IMR-90 (cell line): ENCODE data around the gene CRACDL. TPM values are rescaled to one million over a fixed set of nuclear protein-coding genes. Genes with fewer than 3 reads are reported as not detected.

Experiments
- ATAC-seq: fragments of 200-7000 bp; cut with Tn5 transposase; 2 replicates; pipeline ENCODE4 v1.9.1; 2020; ENCODE audit warnings: low read depth, mild to moderate bottlenecking, moderate library complexity
- BruUV-seq: library from RNA; stranded (reverse); fragments of 400-500 nt; replicated peaks from 2 replicates; lab custom pipeline; 2021; lab: Mats Ljungman, UMichigan
- CTCF ChIA-PET: fragments of 300-600 bp; formaldehyde crosslinking; extraction: SDS; loops from one replicate; lab custom pipeline; 2021; ENCODE audit warnings: antibody characterized with exemption; lab: Yijun Ruan, JAX
- POLR2A ChIA-PET: fragments of 300-600 bp; sonication (Branson Sonifier 250); formaldehyde crosslinking; loops from one replicate; lab custom pipeline; 2022; ENCODE audit warnings: antibody characterized with exemption; ENCODE audit not compliant: unreplicated experiment; lab: Charles Lee
- DNase-seq: peaks from one replicate; pipeline ENCODE4 v3.0.0; 2013
- H2AFZ ChIP-seq: replicated peaks from 2 replicates; pipeline ENCODE3; 2013; ENCODE audit warnings: low read length, mild to moderate bottlenecking; ENCODE audit not compliant: poor library complexity
- H2AK5ac ChIP-seq: 2 replicates; pipeline ENCODE4 v1.6.1; 2013; ENCODE audit warnings: low read depth, low read length, inconsistent platforms
- H2AK9ac ChIP-seq: replicated peaks from 2 replicates; pipeline ENCODE3; 2013; ENCODE audit warnings: mild to moderate bottlenecking, low read depth, low read length, moderate library complexity; ENCODE audit not compliant: poor library complexity
- H2BK120ac ChIP-seq: 2 replicates; pipeline ENCODE4 v1.6.1; 2013; ENCODE audit warnings: low read depth, low read length, inconsistent platforms
- H2BK15ac ChIP-seq: 3 replicates; pipeline ENCODE4 v1.6.1; 2013; ENCODE audit warnings: low read depth, low read length, inconsistent platforms
- H2BK20ac ChIP-seq: 2 replicates; pipeline ENCODE4 v1.6.1; 2013; ENCODE audit warnings: low read depth, mild to moderate bottlenecking, inconsistent platforms, low read length, moderate library complexity
- H2BK5ac ChIP-seq: 2 replicates; pipeline ENCODE4 v1.6.1; 2013; ENCODE audit warnings: mild to moderate bottlenecking, low read depth, low read length, inconsistent platforms; ENCODE audit not compliant: poor library complexity, severe bottlenecking
- H3K14ac ChIP-seq: replicated peaks from 2 replicates; pipeline ENCODE4 v1.6.1; 2013; ENCODE audit warnings: low read depth, low read length, inconsistent platforms
- H3K18ac ChIP-seq: 2 replicates; pipeline ENCODE4 v1.6.1; 2013; ENCODE audit warnings: low read depth, low read length, control low read depth
- H3K23ac ChIP-seq: 2 replicates; pipeline ENCODE4 v1.6.1; 2013; ENCODE audit warnings: low read depth, low read length, inconsistent platforms
- H3K27ac ChIP-seq: 2 replicates; pipeline ENCODE4 v1.5.1; 2013; ENCODE audit warnings: mild to moderate bottlenecking, control low read depth, low read length; ENCODE audit not compliant: insufficient read depth
- H3K27me3 ChIP-seq: 2 replicates; pipeline ENCODE4 v1.6.1; 2013; ENCODE audit warnings: low read length; ENCODE audit not compliant: control insufficient read depth, insufficient read depth
- H3K36me3 ChIP-seq: 2 replicates; pipeline ENCODE4 v1.6.1; 2013; ENCODE audit warnings: low read length, mixed read lengths; ENCODE audit not compliant: control insufficient read depth, insufficient read depth
- H3K4ac ChIP-seq: 2 replicates; pipeline ENCODE4 v1.6.1; 2013; ENCODE audit warnings: low read depth, low read length, inconsistent platforms
- H3K4me1 ChIP-seq: 2 replicates; pipeline ENCODE4 v1.6.1; 2013; ENCODE audit warnings: low read length, mixed read lengths; ENCODE audit not compliant: control insufficient read depth, insufficient read depth
- H3K4me2 ChIP-seq: 2 replicates; pipeline ENCODE4 v1.6.1; 2013; ENCODE audit warnings: low read depth, mild to moderate bottlenecking, control low read depth, low read length, moderate library complexity
- H3K4me3 ChIP-seq: 2 replicates; pipeline ENCODE4 v1.5.1; 2013; ENCODE audit warnings: low read depth, mild to moderate bottlenecking, control low read depth, low read length, moderate library complexity; ENCODE audit not compliant: insufficient read depth
- H3K56ac ChIP-seq: 2 replicates; pipeline ENCODE4 v1.6.1; 2013; ENCODE audit warnings: low read length, inconsistent platforms; ENCODE audit not compliant: insufficient read depth; ENCODE audit errors: extremely low read depth
- H3K79me1 ChIP-seq, 2 experiments: 2 replicates each; pipeline ENCODE4 v1.6.1; 2013; ENCODE audit warnings: low read length in 2 of 2, inconsistent platforms in 1 of 2, low read depth in 1 of 2
- H3K9ac ChIP-seq: 2 replicates; pipeline ENCODE4 v1.6.1; 2013; ENCODE audit warnings: low read depth, low read length, control low read depth
- H3K9me1 ChIP-seq: 2 replicates; pipeline ENCODE4 v1.6.1; 2013; ENCODE audit warnings: low read length, inconsistent platforms; ENCODE audit not compliant: insufficient read depth
- H3K9me3 ChIP-seq: 2 replicates; pipeline ENCODE4 v1.6.1; 2013; ENCODE audit warnings: low read length; ENCODE audit not compliant: control insufficient read depth, insufficient read depth
- H4K20me1 ChIP-seq: 2 replicates; pipeline ENCODE4 v1.6.1; 2013; ENCODE audit warnings: low read length, inconsistent platforms; ENCODE audit not compliant: insufficient read depth
- H4K5ac ChIP-seq: 2 replicates; pipeline ENCODE4 v1.6.1; 2013; ENCODE audit warnings: mild to moderate bottlenecking, low read depth, low read length, control low read depth
- H4K8ac ChIP-seq, 2 experiments: 2 replicates each; pipeline ENCODE4 v1.6.1; 2013; ENCODE audit warnings: low read depth in 2 of 2, low read length in 2 of 2, control low read depth in 1 of 2, inconsistent platforms in 1 of 2
- H4K91ac ChIP-seq: 2 replicates; pipeline ENCODE4 v1.6.1; 2013; ENCODE audit warnings: low read depth, low read length, inconsistent platforms; ENCODE audit not compliant: insufficient read depth
- BHLHE40 ChIP-seq: fragments of 150-350 bp; IDR thresholded peaks from 2 replicates; pipeline ENCODE4 v1.6.1; 2016; ENCODE audit warnings: mild to moderate bottlenecking, low read depth, low read length
- CEBPB ChIP-seq: IDR thresholded peaks from 2 replicates; pipeline ENCODE4 v1.6.1; 2012; ENCODE audit warnings: low read depth, low read length, improper control_type of control experiment
- CHD1 ChIP-seq: IDR thresholded peaks from 2 replicates; pipeline ENCODE4 v1.6.1; 2012; ENCODE audit warnings: low read depth, low read length, improper control_type of control experiment
- ELK1 ChIP-seq: fragments of 150-350 bp; IDR thresholded peaks from 2 replicates; pipeline ENCODE4 v1.6.1; 2016; ENCODE audit warnings: low read depth, mild to moderate bottlenecking, low read length, moderate library complexity, borderline replicate concordance
- FOS ChIP-seq: fragments of 150-350 bp; IDR thresholded peaks from 2 replicates; pipeline ENCODE4 v1.6.1; 2016; ENCODE audit warnings: low read depth, low read length
- MAFK ChIP-seq: IDR thresholded peaks from 2 replicates; pipeline ENCODE4 v1.6.1; 2012; ENCODE audit warnings: low read depth, low read length, improper control_type of control experiment
- MAZ ChIP-seq: IDR thresholded peaks from 2 replicates; pipeline ENCODE4 v1.6.1; 2012; ENCODE audit warnings: low read depth, mild to moderate bottlenecking, low read length, improper control_type of control experiment, moderate library complexity, borderline replicate concordance
- MXI1 ChIP-seq: IDR thresholded peaks from 2 replicates; pipeline ENCODE4 v1.6.1; 2012; ENCODE audit warnings: low read depth, mild to moderate bottlenecking, low read length, moderate library complexity, borderline replicate concordance
- NFE2L2 ChIP-seq: fragments of 150-350 bp; IDR thresholded peaks from 2 replicates; pipeline ENCODE4 v1.6.1; 2016; ENCODE audit warnings: low read depth, mild to moderate bottlenecking, low read length
- POLR2A ChIP-seq: IDR thresholded peaks from 2 replicates; pipeline ENCODE4 v1.6.1; 2012; ENCODE audit warnings: mild to moderate bottlenecking, low read depth, low read length
- RAD21 ChIP-seq: IDR thresholded peaks from 2 replicates; pipeline ENCODE4 v1.6.1; 2012; ENCODE audit warnings: low read length, improper control_type of control experiment
- RCOR1 ChIP-seq: IDR thresholded peaks from 2 replicates; pipeline ENCODE4 v1.6.1; 2012; ENCODE audit warnings: mild to moderate bottlenecking, low read length, improper control_type of control experiment; ENCODE audit not compliant: insufficient replicate concordance
- RFX5 ChIP-seq: IDR thresholded peaks from 2 replicates; pipeline ENCODE4 v1.8.0; 2012; ENCODE audit warnings: low read depth, mild to moderate bottlenecking, low read length, moderate library complexity
- SMC3 ChIP-seq: fragments of 150-350 bp; IDR thresholded peaks from 2 replicates; pipeline ENCODE4 v1.6.1; 2016; ENCODE audit warnings: low read depth, mild to moderate bottlenecking, antibody characterized with exemption, low read length, moderate library complexity
- WGBS, 2 experiments: methylation state at CpG; one replicate each; pipeline versions ENCODE4 v1.1.5 to v1.1.7; 2013; ENCODE audit warnings: missing lambda C conversion rate in 2 of 2; ENCODE audit not compliant: insufficient read length in 1 of 2; ENCODE audit errors: extremely low coverage in 2 of 2; 5-methylcytosine and 5-hydroxymethylcytosine counted together
- dilution Hi-C: fragments of 300-500 bp; cut with HindIII; formaldehyde crosslinking; loops from one replicate; pipeline ENCODE4 v1.14.3; 2018; ENCODE audit warnings: low sequenced_read_pairs; ENCODE audit not compliant: unreplicated experiment
- in situ Hi-C: fragments of 300-500 bp; cut with MboI; formaldehyde crosslinking; loops from 3 replicates; pipeline ENCODE4 v1.14.3; 2019; ENCODE audit warnings: low sequenced_read_pairs, inconsistent platforms, mixed read lengths
- intact Hi-C: fragments of 100-400 bp; cut with micrococcal nuclease; formaldehyde crosslinking; loops from 2 replicates; pipeline ENCODE4 v1.10.0; 2022
- polyA plus RNA-seq, 3 experiments: library from polyadenylated mRNA; depleted of rRNA; stranded (reverse); fragments of >200 nt; gene quantifications; 2 replicates each; pipeline ENCODE4 v1.2.3, GENCODE V29; 2012; ENCODE audit warnings: low replicate concordance in 1 of 3
- total RNA-seq: library from RNA; depleted of rRNA; stranded (reverse); fragments of >200 nt; gene quantifications from 2 replicates; pipeline ENCODE4 v1.2.3, GENCODE V29; 2012
- TF ChIP-seq, protein P1 (sequence below): conservative IDR thresholded peaks from 2 replicates; pipeline ENCODE4 v1.5.1; 2012; ENCODE audit warnings: mild to moderate bottlenecking, low read depth, low read length, improper control_type of control experiment
- TF ChIP-seq, protein P2 (sequence below): fragments of 150-350 bp; IDR thresholded peaks from 2 replicates; pipeline ENCODE4 v1.6.1; 2017; ENCODE audit warnings: mild to moderate bottlenecking, antibody characterized with exemption, low read length, low read depth

CRACDL gene
- total and polyA plus RNA-seq, 2 of the 4 experiments (the other 2 are of a cell fraction): not detected

DNA sequence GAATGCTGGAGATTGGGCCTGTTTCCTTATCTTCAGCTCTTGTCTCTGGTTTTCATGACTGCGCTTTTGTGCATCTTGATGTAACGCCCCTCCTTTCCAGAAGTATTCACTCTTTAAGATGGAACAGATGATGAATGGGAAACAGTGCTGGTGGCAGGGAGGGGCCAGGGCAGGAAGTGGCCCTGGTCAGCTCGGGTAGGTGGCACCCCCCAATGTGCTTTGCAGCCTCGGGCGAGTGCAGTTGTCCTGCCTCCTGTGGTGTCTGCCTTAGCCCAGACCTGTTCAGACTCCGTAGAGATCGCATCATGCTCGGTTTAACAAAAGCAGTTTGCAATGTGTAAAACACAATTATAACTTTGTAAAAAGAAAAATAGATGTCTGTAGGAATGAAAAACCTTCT is 188.1 kb downstream of the CRACDL start:
- Histone ChIP-seq H3K56ac (no peak overlapping the region), H3K14ac (no peak overlapping the region), H3K23ac (no peak overlapping the region), H3K18ac (no peak overlapping the region), H3K36me3 (no peaks in the 10 kb centered on the region), H3K27me3 (peaks cover 6% of the 10 kb centered on the region; the same call in 1 of the 2 replicates), H2BK120ac (no peak overlapping the region), H3K9me3 (no peaks in the 10 kb centered on the region), H4K20me1 (no peaks in the 10 kb centered on the region), H4K91ac (no peak overlapping the region), H3K9me1 (no peaks in the 10 kb centered on the region), H3K27ac (no peak overlapping the region), H3K4me2 (no peak overlapping the region), H4K5ac (no peak overlapping the region), H4K8ac (no peak overlapping the region), H2BK20ac (no peak overlapping the region), H2BK5ac (no peak overlapping the region), H2AK5ac (no peak overlapping the region), H3K4me3 (no peak overlapping the region), H3K9ac (no peak overlapping the region), H2AK9ac (no peak overlapping the region), H3K4me1 (no peaks in the 10 kb centered on the region), H2BK15ac (no peak overlapping the region), H2AFZ (no peak overlapping the region), H3K79me1 (no peaks in the 10 kb centered on the region), H3K4ac (no peak overlapping the region)
- no peak for ATAC-seq
- no peak for TF ChIP-seq NFE2L2
- no peak for TF ChIP-seq MAZ
- TF ChIP-seq SMC3: no peak
- no peak for TF ChIP-seq RFX5
- no peak for TF ChIP-seq MXI1
- TF ChIP-seq CHD1: no peak
- TF ChIP-seq FOS: no peak
- no peak for TF ChIP-seq POLR2A
- no peak for TF ChIP-seq MAFK
- no peak for TF ChIP-seq RCOR1
- no peak for TF ChIP-seq CEBPB
- no peak for TF ChIP-seq RAD21
- TF ChIP-seq, protein P1, sequence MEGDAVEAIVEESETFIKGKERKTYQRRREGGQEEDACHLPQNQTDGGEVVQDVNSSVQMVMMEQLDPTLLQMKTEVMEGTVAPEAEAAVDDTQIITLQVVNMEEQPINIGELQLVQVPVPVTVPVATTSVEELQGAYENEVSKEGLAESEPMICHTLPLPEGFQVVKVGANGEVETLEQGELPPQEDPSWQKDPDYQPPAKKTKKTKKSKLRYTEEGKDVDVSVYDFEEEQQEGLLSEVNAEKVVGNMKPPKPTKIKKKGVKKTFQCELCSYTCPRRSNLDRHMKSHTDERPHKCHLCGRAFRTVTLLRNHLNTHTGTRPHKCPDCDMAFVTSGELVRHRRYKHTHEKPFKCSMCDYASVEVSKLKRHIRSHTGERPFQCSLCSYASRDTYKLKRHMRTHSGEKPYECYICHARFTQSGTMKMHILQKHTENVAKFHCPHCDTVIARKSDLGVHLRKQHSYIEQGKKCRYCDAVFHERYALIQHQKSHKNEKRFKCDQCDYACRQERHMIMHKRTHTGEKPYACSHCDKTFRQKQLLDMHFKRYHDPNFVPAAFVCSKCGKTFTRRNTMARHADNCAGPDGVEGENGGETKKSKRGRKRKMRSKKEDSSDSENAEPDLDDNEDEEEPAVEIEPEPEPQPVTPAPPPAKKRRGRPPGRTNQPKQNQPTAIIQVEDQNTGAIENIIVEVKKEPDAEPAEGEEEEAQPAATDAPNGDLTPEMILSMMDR: no peak
- TF ChIP-seq, protein P2, sequence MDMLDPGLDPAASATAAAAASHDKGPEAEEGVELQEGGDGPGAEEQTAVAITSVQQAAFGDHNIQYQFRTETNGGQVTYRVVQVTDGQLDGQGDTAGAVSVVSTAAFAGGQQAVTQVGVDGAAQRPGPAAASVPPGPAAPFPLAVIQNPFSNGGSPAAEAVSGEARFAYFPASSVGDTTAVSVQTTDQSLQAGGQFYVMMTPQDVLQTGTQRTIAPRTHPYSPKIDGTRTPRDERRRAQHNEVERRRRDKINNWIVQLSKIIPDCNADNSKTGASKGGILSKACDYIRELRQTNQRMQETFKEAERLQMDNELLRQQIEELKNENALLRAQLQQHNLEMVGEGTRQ: no peak
- no peak for TF ChIP-seq BHLHE40
- no peak for TF ChIP-seq ELK1
- in situ Hi-C loops: no loop called here
- WGBS, 2 experiments: 20% methylated on average over 1 of the region's 8 CpGs; no CpG with 5 or more reads in 1 of the 2 experiments
- dilution Hi-C loops: no loop called here
- CTCF ChIA-PET: no interaction called here
- no peak for DNase-seq
- POLR2A ChIA-PET: no interaction called here
- BruUV-seq: no TSS peak
- intact Hi-C loops: no loop called here
